ENCODE data around the gene H2BW1.

DNA sequence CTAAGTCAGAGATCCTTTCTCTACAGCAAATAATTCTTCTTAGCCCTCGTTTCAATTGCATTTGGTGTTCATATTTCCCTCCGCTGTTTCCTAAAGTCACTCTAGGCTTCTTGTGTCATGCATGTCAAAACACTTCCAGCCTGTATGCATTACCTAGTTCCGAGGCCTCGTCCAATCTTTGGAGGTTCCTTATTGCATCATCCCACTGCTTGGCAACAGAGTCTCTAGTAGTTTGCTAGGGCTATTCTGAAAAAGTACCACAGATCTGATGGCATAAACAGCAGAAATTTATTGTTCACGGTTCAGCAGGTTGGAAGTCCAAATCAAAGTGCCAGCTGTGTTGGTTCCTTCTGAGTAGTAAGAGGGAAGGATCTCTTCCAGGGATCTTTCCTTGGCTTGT is 32.1 kb upstream of the H2BW1 start:
- TF ChIP-seq POLR2A (IDR thresholded peaks at IDR 0.05; ENCODE audit: low read depth, low read length) = no peak
- no peak for TF ChIP-seq POLR2AphosphoS5 (IDR thresholded peaks at IDR 0.05; ENCODE audit: low read depth, low read length)
- TF ChIP-seq TAF1 (IDR thresholded peaks at IDR 0.05; ENCODE audit: low read depth, low read length) = no peak
- TF ChIP-seq PAX5 (IDR thresholded peaks at IDR 0.05; ENCODE audit: insufficient read depth, low read length, severe bottlenecking) = no peak
